Endothelial cell (in vitro differentiated cells): ENCODE results near the gene TMEM132D. TPM values are rescaled to one million over a fixed set of nuclear protein-coding genes. Genes with fewer than 3 reads are reported as not detected.

ENCODE experiments used
- DNase-seq: peaks from one replicate; pipeline ENCODE4 v3.0.0; 2021; ENCODE audit warnings: low spot score
- H3K27ac Mint-ChIP-seq: one replicate; pipeline ENCODE4 v1.8.0; 2021; ENCODE audit warnings: mixed read lengths, inconsistent platforms; ENCODE audit not compliant: unreplicated experiment
- H3K27me3 Mint-ChIP-seq: one replicate; pipeline ENCODE4 v1.8.0; 2021; ENCODE audit warnings: mild to moderate bottlenecking, moderate library complexity, mixed read lengths, inconsistent platforms; ENCODE audit not compliant: unreplicated experiment
- H3K36me3 Mint-ChIP-seq: one replicate; pipeline ENCODE4 v1.8.0; 2021; ENCODE audit warnings: mild to moderate bottlenecking, low read depth, mixed read lengths, inconsistent platforms; ENCODE audit not compliant: unreplicated experiment
- H3K4me1 Mint-ChIP-seq: one replicate; pipeline ENCODE4 v1.8.0; 2021; ENCODE audit warnings: mild to moderate bottlenecking, mixed read lengths, inconsistent platforms; ENCODE audit not compliant: unreplicated experiment
- H3K4me3 Mint-ChIP-seq: one replicate; pipeline ENCODE4 v1.8.0; 2021; ENCODE audit warnings: mild to moderate bottlenecking, mixed read lengths, inconsistent platforms; ENCODE audit not compliant: unreplicated experiment
- H3K9me3 Mint-ChIP-seq: one replicate; pipeline ENCODE4 v1.8.0; 2021; ENCODE audit warnings: mixed read lengths, inconsistent platforms; ENCODE audit not compliant: unreplicated experiment
- total RNA-seq: library from RNA; stranded (reverse); fragmentation: NEBNext Ultra II Directional; extraction: Animal tissue kit (Norgen Biotek cat#: 25700); gene quantifications from one replicate; pipeline ENCODE4 v1.2.1, GENCODE V29; 2021; ENCODE audit not compliant: unreplicated experiment
- TF ChIP-seq, protein P1 (sequence below): fragments of 200-600 bp; sonication (generic); IDR thresholded peaks from one replicate; pipeline ENCODE4 v1.5.0; 2021; ENCODE audit warnings: antibody characterized with exemption; ENCODE audit not compliant: unreplicated experiment

The TMEM132D gene
- total RNA-seq, 1 donor from 2014 or later = not detected

DNA sequence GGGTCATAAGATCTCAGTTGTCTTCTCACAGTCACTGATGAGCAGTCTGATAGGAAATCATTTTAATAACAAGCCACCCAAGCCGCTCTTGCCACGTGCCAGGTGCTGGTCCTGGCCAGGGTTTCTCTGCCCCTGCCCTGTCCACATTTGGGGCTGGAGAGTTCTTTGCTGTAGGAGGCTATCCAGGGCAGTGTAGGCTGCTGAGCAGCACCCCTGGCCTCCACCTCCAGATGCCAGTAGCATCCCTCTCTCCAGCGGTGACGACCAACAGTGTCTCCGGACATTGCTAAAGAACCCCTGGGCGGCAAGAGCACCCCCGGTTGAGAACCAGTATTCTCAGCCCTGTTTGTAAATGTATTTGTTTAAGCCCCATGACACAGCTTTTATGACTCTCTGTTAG is 806.9 kb downstream of the TMEM132D start:
- no peak overlapping the region for H3K4me3 Mint-ChIP-seq
- H3K9me3 Mint-ChIP-seq = peaks cover 42% of the 10 kb centered on the region
- H3K27ac Mint-ChIP-seq = no peak overlapping the region
- H3K27me3 Mint-ChIP-seq = peaks cover 2% of the 10 kb centered on the region
- H3K36me3 Mint-ChIP-seq = peaks cover 11% of the 10 kb centered on the region
- H3K4me1 Mint-ChIP-seq = no peaks in the 10 kb centered on the region
- no peak for DNase-seq
- TF ChIP-seq, protein P1, sequence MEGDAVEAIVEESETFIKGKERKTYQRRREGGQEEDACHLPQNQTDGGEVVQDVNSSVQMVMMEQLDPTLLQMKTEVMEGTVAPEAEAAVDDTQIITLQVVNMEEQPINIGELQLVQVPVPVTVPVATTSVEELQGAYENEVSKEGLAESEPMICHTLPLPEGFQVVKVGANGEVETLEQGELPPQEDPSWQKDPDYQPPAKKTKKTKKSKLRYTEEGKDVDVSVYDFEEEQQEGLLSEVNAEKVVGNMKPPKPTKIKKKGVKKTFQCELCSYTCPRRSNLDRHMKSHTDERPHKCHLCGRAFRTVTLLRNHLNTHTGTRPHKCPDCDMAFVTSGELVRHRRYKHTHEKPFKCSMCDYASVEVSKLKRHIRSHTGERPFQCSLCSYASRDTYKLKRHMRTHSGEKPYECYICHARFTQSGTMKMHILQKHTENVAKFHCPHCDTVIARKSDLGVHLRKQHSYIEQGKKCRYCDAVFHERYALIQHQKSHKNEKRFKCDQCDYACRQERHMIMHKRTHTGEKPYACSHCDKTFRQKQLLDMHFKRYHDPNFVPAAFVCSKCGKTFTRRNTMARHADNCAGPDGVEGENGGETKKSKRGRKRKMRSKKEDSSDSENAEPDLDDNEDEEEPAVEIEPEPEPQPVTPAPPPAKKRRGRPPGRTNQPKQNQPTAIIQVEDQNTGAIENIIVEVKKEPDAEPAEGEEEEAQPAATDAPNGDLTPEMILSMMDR = no peak

DNA sequence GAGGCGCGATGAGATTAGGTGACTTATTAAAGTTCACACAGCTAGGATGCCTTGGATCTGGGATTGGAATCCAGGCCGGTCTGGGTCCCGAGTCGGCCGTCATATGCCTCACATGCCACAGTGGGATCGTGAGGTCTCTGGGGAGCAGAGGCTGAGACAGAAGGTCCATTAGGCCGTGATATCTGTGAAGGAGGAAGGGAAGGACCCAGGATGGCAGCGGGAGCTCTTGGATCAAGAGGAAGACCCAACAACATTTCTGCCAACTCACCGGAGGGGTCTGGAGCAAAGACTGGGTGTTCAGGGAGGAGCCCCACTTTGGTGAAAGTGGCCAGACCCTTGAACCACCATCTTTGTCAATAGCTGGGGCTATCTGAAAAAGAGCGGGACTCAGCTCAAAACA is 807.6 kb downstream of the TMEM132D start:
- Mint-ChIP-seq H3K9me3 (peaks cover 44% of the 10 kb centered on the region), H3K4me1 (no peaks in the 10 kb centered on the region), H3K36me3 (peaks cover 8% of the 10 kb centered on the region), H3K27me3 (peaks cover 2% of the 10 kb centered on the region), H3K4me3 (no peak overlapping the region), H3K27ac (no peak overlapping the region)
- TF ChIP-seq, protein P1 = no peak
- no peak for DNase-seq

DNA sequence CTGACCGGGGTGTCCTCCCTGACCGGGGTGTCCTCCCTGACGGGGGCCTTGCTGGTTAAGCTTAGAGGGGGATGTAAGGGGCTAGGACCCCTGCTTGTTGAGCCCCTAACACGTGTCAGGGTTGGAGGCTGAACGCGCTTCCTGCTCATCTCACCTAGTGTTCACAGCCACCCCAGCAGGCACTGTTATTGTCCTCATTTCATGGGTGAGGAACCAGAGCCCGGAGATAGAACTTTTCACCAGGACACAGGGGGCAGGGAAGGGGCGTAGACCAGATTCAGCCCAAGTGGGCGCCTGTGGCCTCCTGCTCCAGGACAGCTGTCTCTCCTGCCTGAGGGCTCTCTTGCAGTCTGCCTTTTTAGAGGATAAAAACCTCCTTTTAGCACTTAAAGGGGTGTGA is 814.2 kb downstream of the TMEM132D start:
- Mint-ChIP-seq H3K4me3 (no peak overlapping the region), H3K27me3 (peaks cover 11% of the 10 kb centered on the region), H3K9me3 (peaks cover 38% of the 10 kb centered on the region), H3K4me1 (no peaks in the 10 kb centered on the region), H3K36me3 (peaks cover 11% of the 10 kb centered on the region), H3K27ac (no peak overlapping the region)
- TF ChIP-seq, protein P1 = no peak
- no peak for DNase-seq

DNA sequence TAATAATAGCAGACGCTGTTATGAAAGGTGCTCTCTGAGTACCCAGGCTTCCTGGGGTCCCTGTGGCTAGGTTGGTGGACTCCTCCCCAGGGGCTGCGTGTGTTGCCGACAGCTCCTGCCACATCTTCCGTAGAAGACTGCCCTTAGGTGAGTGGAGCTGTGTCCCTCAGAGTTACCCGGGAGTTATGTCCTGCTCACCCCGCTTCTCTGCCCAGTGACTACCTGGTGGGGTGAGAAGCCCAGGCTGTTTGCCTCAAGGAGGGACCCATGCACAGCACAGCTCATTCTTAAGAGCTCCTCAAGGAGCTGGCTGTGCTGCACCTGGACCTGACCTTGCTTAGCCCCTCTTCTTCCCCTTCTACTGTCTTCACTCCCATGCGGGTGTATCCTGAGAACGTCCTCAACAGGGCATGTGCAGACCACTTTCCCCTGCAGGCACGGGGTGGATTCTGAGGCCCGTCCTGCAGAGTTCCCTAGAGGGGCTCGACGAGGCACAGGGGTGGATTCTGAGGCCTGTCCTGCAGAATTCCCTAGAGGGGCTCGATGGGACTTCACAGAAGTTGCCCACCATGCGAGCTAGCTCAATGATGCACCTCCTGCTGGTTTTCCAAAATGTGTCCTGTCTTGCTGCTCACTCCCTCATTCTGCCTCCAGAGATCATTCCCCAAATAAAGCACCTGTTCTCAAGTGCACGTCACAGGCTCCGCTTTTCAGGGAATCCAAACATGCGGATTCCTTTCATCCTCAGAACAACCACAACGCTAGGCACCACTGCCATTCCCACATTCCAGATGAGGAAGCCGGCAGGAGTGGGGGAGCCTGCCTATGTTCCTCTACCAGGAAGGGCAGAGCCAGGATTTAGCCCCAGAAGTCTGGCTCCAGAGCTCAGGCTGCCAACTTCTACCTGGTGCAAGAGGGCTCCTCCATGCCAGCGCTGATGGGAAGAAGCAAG is 818.7 kb downstream of the TMEM132D start:
- Mint-ChIP-seq H3K36me3 (peaks cover 11% of the 10 kb centered on the region), H3K27ac (no peak overlapping the region), H3K9me3 (peaks cover 30% of the 10 kb centered on the region), H3K4me1 (no peaks in the 10 kb centered on the region), H3K4me3 (no peak overlapping the region), H3K27me3 (peaks cover 11% of the 10 kb centered on the region)
- no peak for DNase-seq
- TF ChIP-seq, protein P1 = no peak
